ENCODE data around the gene ACMSD. TPM values are rescaled to one million over a fixed set of nuclear protein-coding genes. Genes with fewer than 3 reads are reported as not detected.
"Not testable (repeated sequence)": the region's sequence is repeated elsewhere in the genome, so short reads cannot be mapped to it uniquely, and the experiment has no call there.

ACMSD gene
- not detected for total RNA-seq

DNA sequence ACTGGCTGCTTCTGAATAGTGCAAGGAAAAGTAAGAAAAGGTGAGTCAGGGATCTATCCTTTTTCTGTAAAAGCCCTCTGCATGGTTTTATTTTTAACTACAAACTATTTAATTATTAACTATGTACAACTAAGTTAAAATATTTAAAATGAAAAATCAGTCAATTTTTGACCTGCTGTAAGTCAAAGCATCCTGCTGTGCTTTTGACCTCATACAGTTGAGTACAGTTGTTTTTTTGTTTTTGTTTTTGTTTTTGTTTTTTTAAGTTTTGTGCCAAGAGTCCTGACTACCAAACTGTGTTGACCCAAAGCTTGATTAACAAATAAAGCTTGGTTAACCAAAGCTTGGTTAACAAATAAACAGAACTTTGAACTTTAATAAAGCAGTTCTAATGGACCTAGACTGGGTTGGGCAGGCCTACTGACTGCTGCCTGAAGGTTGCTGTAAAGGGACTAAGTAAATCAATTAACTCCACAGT is at the start of gene ACMSD:
Gene ACMSD, plus strand, starts transcription at position 474 of the 478 bp plus-strand sequence. CDS start 67 bp downstream, outside the sequence.
- no peak for DNase-seq
- Mint-ChIP-seq H3K4me1 (no peaks in the 10 kb centered on the region), H3K27me3 (peaks cover 11% of the 10 kb centered on the region), H3K36me3 (no peaks in the 10 kb centered on the region), H3K9me3 (peaks cover 9% of the 10 kb centered on the region), H3K4me3 (no peak within 1 kb of the TSS), H3K27ac (no peak within 1 kb of the TSS)

DNA sequence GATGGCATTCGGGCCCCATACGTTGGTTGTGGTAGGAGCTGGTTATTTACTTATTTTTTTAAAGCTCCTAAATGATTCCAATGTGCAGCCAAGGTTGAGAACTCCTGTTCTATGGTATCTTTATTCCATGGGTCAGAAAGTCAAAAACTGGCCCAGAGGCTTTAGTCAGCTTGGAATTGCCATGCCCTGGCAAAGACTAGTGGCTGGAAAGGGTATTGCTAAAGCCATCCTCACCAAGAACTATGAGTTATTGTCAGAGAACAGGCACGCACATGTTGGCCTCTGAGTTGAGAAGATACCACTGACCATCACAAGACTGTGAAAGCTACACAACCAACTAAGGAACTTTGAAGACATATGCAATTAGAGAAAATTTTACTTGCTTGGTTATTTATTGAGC is 47.9 kb upstream of the ACMSD start:
- H3K4me3 Mint-ChIP-seq, result no peak overlapping the region
- H3K36me3 Mint-ChIP-seq, result no peaks in the 10 kb centered on the region
- no peaks in the 10 kb centered on the region for H3K4me1 Mint-ChIP-seq
- no peaks in the 10 kb centered on the region for H3K9me3 Mint-ChIP-seq
- no peak for DNase-seq
- no peak overlapping the region for H3K27ac Mint-ChIP-seq
- H3K27me3 Mint-ChIP-seq, result peaks cover 3% of the 10 kb centered on the region

DNA sequence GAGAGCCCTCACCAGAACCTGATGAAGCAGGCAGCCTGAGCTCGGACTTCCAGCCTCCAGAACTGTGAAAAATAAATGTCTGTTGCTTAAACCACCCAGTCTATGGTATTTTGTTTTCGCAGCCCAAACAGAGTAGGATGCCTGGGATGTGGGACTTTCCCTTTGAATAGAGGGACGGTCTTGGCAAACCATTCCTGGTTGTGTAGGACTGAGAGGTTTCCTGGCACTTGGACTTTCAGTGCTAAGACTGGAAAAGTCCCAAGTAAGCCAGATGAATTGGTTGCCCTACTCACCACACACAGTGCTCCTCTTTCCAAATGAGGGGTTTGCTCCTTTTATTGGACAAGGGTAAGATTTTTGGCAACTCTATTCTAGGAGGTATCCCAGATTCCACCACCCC is 46.8 kb upstream of the ACMSD start:
- Mint-ChIP-seq H3K36me3 (no peaks in the 10 kb centered on the region), H3K27ac (no peak overlapping the region), H3K4me1 (no peaks in the 10 kb centered on the region), H3K27me3 (peaks cover 3% of the 10 kb centered on the region), H3K9me3 (no peaks in the 10 kb centered on the region), H3K4me3 (no peak overlapping the region)
- DNase-seq, result no peak

DNA sequence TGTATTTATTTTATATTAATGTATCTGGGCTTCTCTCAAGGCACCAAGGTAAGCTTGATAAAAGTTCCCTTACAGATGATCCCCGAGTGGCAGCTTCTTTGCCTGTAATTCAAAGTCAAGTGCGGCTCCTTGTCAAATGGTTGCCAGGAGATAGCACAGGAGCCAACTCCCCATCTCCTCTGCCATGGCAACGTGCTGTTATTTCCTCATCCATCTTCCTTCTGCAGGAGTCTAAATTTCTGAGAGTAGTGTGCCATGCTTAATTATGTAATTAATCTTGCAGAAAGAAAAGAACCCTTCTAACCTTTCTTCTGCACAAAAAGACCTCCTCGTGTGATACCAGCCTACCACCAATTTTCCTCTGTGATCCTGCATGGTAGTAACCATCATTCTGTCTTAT is 46.2 kb upstream of the ACMSD start:
- peaks cover 3% of the 10 kb centered on the region for H3K27me3 Mint-ChIP-seq
- H3K36me3 Mint-ChIP-seq, result no peaks in the 10 kb centered on the region
- no peak overlapping the region for H3K27ac Mint-ChIP-seq
- DNase-seq, result no peak
- no peak overlapping the region for H3K4me3 Mint-ChIP-seq
- no peaks in the 10 kb centered on the region for H3K4me1 Mint-ChIP-seq
- no peaks in the 10 kb centered on the region for H3K9me3 Mint-ChIP-seq

DNA sequence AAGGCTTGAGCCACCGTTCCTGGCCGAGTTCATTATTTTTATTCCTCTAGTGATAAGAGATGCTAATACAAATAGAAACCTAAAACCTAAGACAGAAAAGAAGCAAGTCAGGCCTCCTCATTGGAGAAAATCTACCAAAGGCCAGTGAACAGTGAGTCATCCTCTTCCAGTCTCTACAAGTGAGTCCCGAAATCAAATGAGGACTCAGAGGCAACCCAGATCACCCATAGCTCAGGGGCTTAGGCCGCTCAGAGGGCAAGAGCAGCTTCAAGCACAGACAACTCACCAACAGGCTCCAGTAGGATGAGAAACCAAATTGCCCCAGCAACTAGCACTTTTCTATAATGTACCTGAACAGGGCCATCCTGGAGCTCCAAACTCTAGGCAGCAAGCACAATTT is 42.7 kb upstream of the ACMSD start:
- peaks cover 3% of the 10 kb centered on the region for H3K27me3 Mint-ChIP-seq
- H3K4me3 Mint-ChIP-seq, result no peak overlapping the region
- DNase-seq, result no peak
- no peak overlapping the region for H3K27ac Mint-ChIP-seq
- no peaks in the 10 kb centered on the region for H3K36me3 Mint-ChIP-seq
- H3K9me3 Mint-ChIP-seq, result no peaks in the 10 kb centered on the region
- H3K4me1 Mint-ChIP-seq, result no peaks in the 10 kb centered on the region

DNA sequence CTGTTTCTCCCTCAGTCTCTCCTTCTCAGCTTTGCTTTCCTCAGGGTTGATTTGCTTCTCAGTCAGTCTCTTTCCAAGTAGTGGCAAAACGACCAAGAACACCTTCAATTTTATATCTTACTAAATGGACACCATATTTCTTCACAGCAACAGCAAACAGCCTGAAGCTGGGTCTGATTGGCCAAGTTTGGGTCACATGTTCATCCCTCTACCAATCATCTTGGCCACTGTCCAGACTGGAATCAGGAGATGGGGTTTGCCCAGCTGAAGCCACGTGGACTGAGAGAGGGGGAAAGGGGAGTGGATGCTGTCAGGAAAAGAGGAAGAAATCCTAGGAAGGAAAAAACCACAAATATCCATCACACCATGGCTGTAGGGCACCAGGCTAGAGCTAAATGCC is 42.0 kb upstream of the ACMSD start:
- Mint-ChIP-seq H3K27ac (no peak overlapping the region), H3K4me1 (no peaks in the 10 kb centered on the region), H3K9me3 (no peaks in the 10 kb centered on the region), H3K4me3 (no peak overlapping the region), H3K36me3 (no peaks in the 10 kb centered on the region), H3K27me3 (peaks cover 3% of the 10 kb centered on the region)
- DNase-seq, result no peak

DNA sequence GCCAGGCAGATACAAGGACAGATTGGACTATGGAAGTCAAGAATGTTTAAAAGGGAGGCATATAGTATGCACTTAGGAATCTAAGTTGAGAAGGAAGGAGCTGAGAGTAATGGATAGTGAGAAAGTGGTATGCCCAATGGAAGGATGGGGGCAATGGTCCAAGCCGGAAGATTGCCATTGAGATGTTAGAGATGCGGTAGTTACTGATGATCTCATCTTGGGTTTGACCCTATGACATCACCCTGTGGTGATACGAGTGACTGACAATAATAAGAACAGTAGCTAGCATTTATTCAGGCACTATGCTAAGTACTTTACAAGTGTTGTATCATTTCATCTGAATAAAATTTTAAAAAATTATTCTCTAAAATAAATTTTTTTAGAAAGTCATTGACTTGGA is 38.5 kb upstream of the ACMSD start:
- Mint-ChIP-seq H3K27me3 (peaks cover 16% of the 10 kb centered on the region), H3K4me1 (no peaks in the 10 kb centered on the region), H3K27ac (no peak overlapping the region), H3K36me3 (no peaks in the 10 kb centered on the region), H3K4me3 (no peak overlapping the region), H3K9me3 (peaks cover 12% of the 10 kb centered on the region)
- no peak for DNase-seq

DNA sequence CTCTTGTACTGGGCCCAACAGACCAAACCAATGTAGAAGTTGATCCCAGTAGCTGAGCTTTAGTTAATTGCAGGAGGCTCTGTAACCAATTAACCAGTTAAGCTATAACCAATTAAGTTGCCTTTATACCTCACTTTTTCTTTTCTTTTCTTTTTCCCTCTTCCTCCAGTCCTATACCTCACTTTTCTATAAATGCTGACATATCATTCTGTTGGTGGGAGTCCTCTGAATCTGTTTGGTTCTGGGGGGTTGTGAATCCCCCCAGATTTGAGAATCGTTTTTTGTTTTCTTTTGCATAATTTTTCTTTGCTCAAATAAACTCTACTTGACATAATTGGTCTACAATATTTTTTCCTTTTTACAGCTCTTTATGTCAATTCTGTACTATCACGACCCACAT is 38.1 kb upstream of the ACMSD start:
- Mint-ChIP-seq H3K27me3 (peaks cover 16% of the 10 kb centered on the region), H3K4me1 (no peaks in the 10 kb centered on the region)

DNA sequence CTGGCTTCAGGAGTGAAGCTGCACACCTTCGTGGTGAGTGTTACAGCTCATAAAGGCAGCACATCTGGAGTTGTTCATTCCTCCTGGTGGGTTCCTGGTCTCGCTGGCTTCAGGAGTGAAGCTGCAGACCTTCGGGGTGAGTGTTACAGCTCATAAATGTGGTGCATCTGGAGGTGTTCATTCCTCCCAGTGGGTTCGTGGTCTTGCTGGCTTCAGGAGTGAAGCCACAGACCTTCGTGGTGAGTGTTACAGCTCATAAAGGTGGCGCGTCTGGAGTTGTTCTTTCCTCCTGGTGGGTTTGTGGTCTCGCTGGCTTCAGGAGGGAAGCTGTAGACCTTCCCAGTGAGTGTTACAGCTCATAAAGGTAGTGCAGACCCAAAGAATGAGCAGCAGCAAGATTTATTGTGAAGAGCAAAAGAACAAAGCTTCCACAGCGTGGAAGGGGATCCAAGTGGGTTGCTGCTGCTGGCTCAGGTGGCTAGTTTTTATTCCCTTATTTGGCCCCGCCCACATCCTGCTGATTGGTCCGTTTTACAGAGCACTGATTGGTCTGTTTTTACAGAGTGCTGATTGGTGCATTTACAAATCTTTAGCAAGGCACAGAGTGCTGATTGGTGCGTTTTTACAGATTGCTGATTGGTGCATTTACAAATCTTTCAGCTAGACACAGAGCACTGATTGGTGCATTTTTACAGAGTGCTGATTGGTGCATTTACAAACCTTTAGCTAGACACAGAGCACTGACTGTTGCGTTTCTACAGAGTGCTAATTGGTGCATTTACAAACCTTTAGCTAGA is 34.6 kb upstream of the ACMSD start:
- H3K4me3 Mint-ChIP-seq, H3K4me1 Mint-ChIP-seq, H3K27ac Mint-ChIP-seq, H3K36me3 Mint-ChIP-seq: not testable (repeated sequence)
- Mint-ChIP-seq H3K9me3 (peaks cover 17% of the 10 kb centered on the region), H3K27me3 (peaks cover 20% of the 10 kb centered on the region)
- peak; percentile 7 for DNase-seq

More for the DNA sequence above, 38.1 kb upstream of the ACMSD start:
- no peak overlapping the region for H3K4me3 Mint-ChIP-seq
- H3K9me3 Mint-ChIP-seq, result peaks cover 12% of the 10 kb centered on the region
- no peak overlapping the region for H3K27ac Mint-ChIP-seq
- H3K36me3 Mint-ChIP-seq, result no peaks in the 10 kb centered on the region
- DNase-seq, result no peak

DNA sequence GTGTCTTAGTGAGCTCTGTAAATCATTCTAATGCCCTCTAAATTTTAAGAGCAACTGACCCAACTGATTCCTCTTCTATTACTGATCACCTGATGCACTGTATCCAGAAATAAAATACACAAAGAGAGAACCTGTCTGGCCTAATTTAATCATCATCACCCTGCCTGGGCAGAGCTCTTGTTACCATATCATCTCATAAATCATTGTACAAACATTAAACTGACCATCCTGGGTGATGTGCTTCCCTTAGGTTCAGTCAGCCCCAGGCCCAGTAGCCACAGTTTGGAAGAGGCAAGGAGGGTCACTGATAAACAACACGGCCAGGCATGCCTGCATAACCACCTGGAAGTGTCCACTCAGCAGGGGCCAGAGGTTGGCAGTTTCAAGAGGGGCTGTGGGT is 22.7 kb upstream of the ACMSD start:
- H3K9me3 Mint-ChIP-seq, result peaks cover 10% of the 10 kb centered on the region
- H3K36me3 Mint-ChIP-seq, result no peaks in the 10 kb centered on the region
- H3K27ac Mint-ChIP-seq, result no peak overlapping the region
- H3K27me3 Mint-ChIP-seq, result peaks cover 4% of the 10 kb centered on the region
- no peak for DNase-seq
- no peaks in the 10 kb centered on the region for H3K4me1 Mint-ChIP-seq
- H3K4me3 Mint-ChIP-seq, result no peak overlapping the region

DNA sequence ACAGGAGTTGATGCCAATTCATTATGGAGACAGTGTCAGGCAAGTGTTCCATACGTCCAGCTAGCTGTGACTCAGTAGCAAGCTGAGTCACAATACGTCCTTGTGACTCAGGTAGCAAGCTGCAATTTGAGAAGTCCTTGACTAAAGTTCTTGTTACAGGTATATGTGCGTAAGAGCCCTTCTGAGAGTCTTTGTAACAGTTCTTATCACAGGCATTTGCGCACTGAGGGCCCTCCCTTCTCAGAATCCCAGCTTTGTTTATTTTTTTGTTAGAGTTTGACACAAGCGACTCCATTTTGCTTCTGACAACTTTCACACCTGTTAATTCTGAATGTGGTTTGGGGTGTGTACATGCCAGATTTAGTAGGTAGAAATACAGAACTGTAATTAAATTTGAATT is 20.1 kb upstream of the ACMSD start:
- no peaks in the 10 kb centered on the region for H3K9me3 Mint-ChIP-seq
- peaks cover 9% of the 10 kb centered on the region for H3K27me3 Mint-ChIP-seq
- no peak overlapping the region for H3K4me3 Mint-ChIP-seq
- H3K36me3 Mint-ChIP-seq, result no peaks in the 10 kb centered on the region
- no peak overlapping the region for H3K27ac Mint-ChIP-seq
- DNase-seq, result no peak
- H3K4me1 Mint-ChIP-seq, result no peaks in the 10 kb centered on the region

DNA sequence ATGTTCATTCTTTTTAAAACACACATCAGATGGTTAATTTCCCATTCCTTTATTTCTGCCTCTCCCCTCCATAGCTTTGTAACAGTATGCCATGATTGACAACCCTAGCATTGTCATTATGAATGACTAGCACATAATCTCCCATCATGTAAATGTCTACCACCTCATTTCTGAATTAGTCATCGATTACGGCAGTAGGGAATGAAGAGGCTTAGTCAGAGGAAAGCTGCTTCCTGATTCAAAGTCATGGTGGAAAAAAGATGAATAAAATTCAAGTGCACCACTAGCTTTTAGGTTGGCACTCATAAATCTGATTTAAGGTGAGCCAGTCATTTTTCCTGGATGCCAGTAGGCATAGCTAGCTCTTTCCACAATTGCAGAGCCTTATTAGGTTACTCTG is 19.1 kb upstream of the ACMSD start:
- no peak for DNase-seq
- H3K9me3 Mint-ChIP-seq, result no peaks in the 10 kb centered on the region
- H3K4me3 Mint-ChIP-seq, result no peak overlapping the region
- peaks cover 11% of the 10 kb centered on the region for H3K27me3 Mint-ChIP-seq
- no peaks in the 10 kb centered on the region for H3K36me3 Mint-ChIP-seq
- H3K4me1 Mint-ChIP-seq, result no peaks in the 10 kb centered on the region
- H3K27ac Mint-ChIP-seq, result no peak overlapping the region

DNA sequence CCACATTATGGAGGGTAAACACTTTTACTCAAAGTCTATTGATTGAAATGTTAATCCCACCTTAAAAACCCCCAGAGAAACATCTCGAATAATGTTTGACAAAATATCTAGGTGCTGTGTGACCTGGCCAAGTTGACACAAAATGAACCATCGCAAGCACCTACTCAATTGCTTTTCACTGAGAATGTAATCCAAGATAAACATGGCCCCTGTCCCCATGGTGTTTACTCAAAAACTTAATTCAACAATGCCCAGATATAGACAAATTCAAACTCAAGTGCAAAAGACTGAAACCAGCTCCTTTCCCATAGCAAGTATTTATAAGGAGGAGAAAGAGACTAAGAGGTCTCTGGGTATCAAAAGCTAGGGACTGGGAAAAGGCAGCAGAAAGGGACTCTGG is 15.0 kb upstream of the ACMSD start:
- Mint-ChIP-seq H3K4me3 (no peak overlapping the region), H3K4me1 (no peaks in the 10 kb centered on the region), H3K27me3 (peaks cover 14% of the 10 kb centered on the region), H3K36me3 (no peaks in the 10 kb centered on the region), H3K27ac (no peak overlapping the region), H3K9me3 (peaks cover 1% of the 10 kb centered on the region)
- no peak for DNase-seq

DNA sequence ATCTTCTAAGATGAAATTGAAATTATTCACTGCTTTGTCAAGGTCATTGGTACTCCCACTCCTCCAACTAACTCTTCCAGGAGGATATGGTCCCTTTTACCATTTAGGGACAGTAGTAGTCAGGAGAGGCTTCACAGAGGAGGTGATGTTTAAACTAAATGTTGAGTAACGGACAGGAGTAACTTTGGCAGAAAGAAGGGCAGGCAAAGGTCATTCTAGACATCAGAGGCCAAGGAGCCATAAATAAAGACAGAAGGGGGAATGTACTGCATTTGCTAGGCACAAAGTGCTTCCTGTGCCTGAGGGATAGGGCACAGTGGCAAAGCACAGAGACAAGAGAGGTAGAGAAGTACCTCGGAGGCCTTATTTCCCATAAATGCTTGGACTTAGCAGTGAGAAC is 14.6 kb upstream of the ACMSD start:
- H3K27ac Mint-ChIP-seq, result no peak overlapping the region
- H3K4me1 Mint-ChIP-seq, result no peaks in the 10 kb centered on the region
- H3K27me3 Mint-ChIP-seq, result peaks cover 14% of the 10 kb centered on the region
- no peak overlapping the region for H3K4me3 Mint-ChIP-seq
- peaks cover 1% of the 10 kb centered on the region for H3K9me3 Mint-ChIP-seq
- DNase-seq, result no peak
- no peaks in the 10 kb centered on the region for H3K36me3 Mint-ChIP-seq

DNA sequence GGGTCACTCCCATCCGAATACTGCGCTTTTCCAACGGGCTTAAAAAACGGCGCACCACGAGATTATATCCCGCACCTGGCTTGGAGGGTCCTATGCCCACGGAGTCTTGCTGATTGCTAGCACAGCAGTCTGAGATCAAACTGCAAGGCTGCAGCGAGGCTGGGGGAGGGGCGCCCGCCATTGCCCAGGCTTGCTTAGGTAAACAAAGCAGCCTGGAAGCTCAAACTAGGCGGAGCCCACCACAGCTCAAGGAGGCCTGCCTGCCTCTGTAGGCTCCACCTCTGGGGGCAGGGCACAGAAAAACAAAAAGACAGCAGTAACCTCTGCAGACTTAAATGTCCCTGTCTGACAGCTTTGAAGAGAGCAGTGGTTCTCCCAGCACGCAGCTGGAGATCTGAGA is 12.7 kb upstream of the ACMSD start:
- not testable (repeated sequence) for H3K4me1 Mint-ChIP-seq, H3K36me3 Mint-ChIP-seq, H3K27ac Mint-ChIP-seq, DNase-seq, H3K4me3 Mint-ChIP-seq, H3K9me3 Mint-ChIP-seq
- peaks cover 14% of the 10 kb centered on the region for H3K27me3 Mint-ChIP-seq

DNA sequence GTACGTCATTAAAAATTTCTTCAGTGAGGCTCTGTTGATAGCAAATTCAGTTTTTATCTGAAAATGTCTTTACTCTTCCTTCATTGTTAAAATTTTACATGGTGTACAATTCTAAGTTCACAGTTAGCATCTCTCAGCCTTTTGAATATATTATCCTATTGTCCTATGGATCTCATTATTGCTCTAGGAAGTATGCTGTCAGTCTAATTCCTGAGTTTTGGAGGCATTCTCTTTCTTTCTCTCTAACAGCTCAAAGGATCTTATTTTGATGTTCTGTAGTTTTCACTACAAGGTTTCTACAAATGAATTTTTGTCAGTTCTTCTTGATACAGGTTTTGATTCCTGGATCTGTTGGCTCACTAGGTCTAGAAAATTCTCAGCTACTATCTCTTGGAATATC is 2.9 kb upstream of the ACMSD start:
- Mint-ChIP-seq H3K27ac (no peak overlapping the region), H3K27me3 (peaks cover 20% of the 10 kb centered on the region), H3K9me3 (peaks cover 10% of the 10 kb centered on the region), H3K36me3 (no peaks in the 10 kb centered on the region), H3K4me3 (no peak overlapping the region), H3K4me1 (no peaks in the 10 kb centered on the region)
- no peak for DNase-seq

Measured in activated naive CD8-positive, alpha-beta T cell treated with anti-CD3 and anti-CD28 coated beads for 36 hours (primary cell).